Natural killer cell treated with Interleukin-12 subunit alpha and Interleukin-12 subunit beta and Interleukin-15 and Interleukin-18, amount 100 ng/mL, for 72 hours (primary cell): Measurements from ENCODE around the gene SIRT7. TPM values are rescaled to one million over a fixed set of nuclear protein-coding genes. Genes with fewer than 3 reads are reported as not detected.

ENCODE experiments used
- ATAC-seq, 2 donors: fragments of 150-1000 bp; cut with Tn5 transposase in 1 of 2; sonication (Bioruptor Pico), chemical (Tn5 transposase) in 1 of 2; 2 replicates each; pipeline ENCODE4 v1.10.0; 2021
- DNase-seq: peaks from one replicate; pipeline ENCODE4 v3.0.0; 2022; ENCODE audit warnings: low spot score
- H3K27ac Mint-ChIP-seq, 2 donors: 1 replicate in 1 of 2; 2 replicates in 1 of 2; pipeline ENCODE4 v1.8.0; 2022; ENCODE audit warnings: mixed read lengths in 2 of 2, mild to moderate bottlenecking in 1 of 2, moderate library complexity in 1 of 2
- H3K27me3 Mint-ChIP-seq, 2 donors: 1 replicate in 1 of 2; 2 replicates in 1 of 2; pipeline ENCODE4 v1.8.0; 2022; ENCODE audit warnings: mixed read lengths in 2 of 2
- H3K36me3 Mint-ChIP-seq: one replicate; pipeline ENCODE4 v1.8.0; 2022; ENCODE audit warnings: mixed read lengths
- H3K4me1 Mint-ChIP-seq, 2 donors: 1 replicate in 1 of 2; 2 replicates in 1 of 2; pipeline ENCODE4 v1.8.0; 2022; ENCODE audit warnings: low read depth in 2 of 2, mixed read lengths in 2 of 2, mild to moderate bottlenecking in 1 of 2
- H3K4me3 Mint-ChIP-seq: one replicate; pipeline ENCODE4 v1.8.0; 2022; ENCODE audit warnings: mixed read lengths
- H3K9me3 Mint-ChIP-seq: 2 replicates; pipeline ENCODE4 v1.8.0; 2022; ENCODE audit warnings: mixed read lengths
- total RNA-seq, 2 donors: library from RNA; stranded (reverse); gene quantifications; one replicate each; pipeline ENCODE4 v1.2.3, GENCODE V29; 2022

Gene SIRT7
- total RNA-seq, 2 donors from 2014 or later, result 69.4 to 77.6 TPM

GRCh38 chr17:81904600-81905423 lies 13.2 kb downstream of the SIRT7 start:
- no peak for DNase-seq
- peaks cover 0 to 5% of the 10 kb centered on the region in 2 donors for H3K4me1 Mint-ChIP-seq
- H3K27ac Mint-ChIP-seq, result no peak overlapping the region
- H3K9me3 Mint-ChIP-seq, result no peaks in the 10 kb centered on the region
- H3K27me3 Mint-ChIP-seq, result peaks cover 0 to 5% of the 10 kb centered on the region in 2 donors
- no peak overlapping the region for H3K4me3 Mint-ChIP-seq
- no peaks in the 10 kb centered on the region for H3K36me3 Mint-ChIP-seq
- ATAC-seq, result no peak

DNA sequence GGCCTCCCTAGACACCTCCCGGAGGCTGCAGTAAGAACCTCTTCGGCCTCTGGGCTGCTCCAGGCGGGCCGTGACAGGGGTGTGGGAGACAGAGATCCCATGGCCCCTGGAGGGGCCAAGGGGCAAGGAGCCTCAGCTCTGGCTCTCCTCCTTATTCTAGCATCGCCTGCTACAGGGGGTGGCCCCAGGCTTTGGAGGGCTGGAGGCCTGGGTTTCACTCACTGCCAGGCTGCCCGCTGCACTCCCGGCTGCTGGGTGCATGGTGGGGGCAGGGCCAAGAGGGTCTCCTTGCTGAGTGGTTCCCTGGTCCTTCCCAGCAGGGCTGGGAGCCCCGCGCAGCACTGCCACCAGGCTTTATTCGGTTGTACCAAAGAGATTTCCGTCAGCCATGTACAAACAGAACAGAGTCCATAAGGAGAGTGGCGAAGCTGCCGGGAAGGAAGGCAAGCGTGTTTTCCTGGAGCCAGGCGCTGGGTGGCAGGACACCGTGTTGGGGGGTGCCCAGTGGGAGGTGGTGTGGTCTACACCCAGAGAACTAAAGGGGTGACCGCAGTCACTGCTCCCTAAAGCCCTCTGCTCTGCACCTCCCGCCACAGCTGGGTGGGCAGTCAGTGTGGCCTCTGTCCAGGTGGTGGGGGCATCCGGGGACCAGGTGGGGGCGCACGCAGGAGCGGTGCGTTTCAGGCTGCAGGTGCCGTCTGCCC lies 13.9 kb downstream of the SIRT7 start:
- Mint-ChIP-seq H3K4me1 (peaks cover 0 to 5% of the 10 kb centered on the region in 2 donors), H3K36me3 (no peaks in the 10 kb centered on the region), H3K4me3 (no peak overlapping the region), H3K27me3 (peaks cover 0 to 5% of the 10 kb centered on the region in 2 donors), H3K9me3 (no peaks in the 10 kb centered on the region), H3K27ac (no peak overlapping the region)
- ATAC-seq (no peak), DNase-seq (no peak)

- no peaks in the 10 kb centered on the region for H3K9me3 Mint-ChIP-seq
- H3K36me3 Mint-ChIP-seq, result no peaks in the 10 kb centered on the region
- H3K27me3 Mint-ChIP-seq, result peaks cover 0 to 5% of the 10 kb centered on the region in 2 donors
- no peak for ATAC-seq
- H3K4me1 Mint-ChIP-seq, result peaks cover 0 to 5% of the 10 kb centered on the region in 2 donors
- no peak overlapping the region for H3K27ac Mint-ChIP-seq
- DNase-seq, result no peak
- no peak overlapping the region for H3K4me3 Mint-ChIP-seq
These were observed 14.6 kb downstream of the SIRT7 start for GRCh38 chr17:81903415-81903831.

DNA sequence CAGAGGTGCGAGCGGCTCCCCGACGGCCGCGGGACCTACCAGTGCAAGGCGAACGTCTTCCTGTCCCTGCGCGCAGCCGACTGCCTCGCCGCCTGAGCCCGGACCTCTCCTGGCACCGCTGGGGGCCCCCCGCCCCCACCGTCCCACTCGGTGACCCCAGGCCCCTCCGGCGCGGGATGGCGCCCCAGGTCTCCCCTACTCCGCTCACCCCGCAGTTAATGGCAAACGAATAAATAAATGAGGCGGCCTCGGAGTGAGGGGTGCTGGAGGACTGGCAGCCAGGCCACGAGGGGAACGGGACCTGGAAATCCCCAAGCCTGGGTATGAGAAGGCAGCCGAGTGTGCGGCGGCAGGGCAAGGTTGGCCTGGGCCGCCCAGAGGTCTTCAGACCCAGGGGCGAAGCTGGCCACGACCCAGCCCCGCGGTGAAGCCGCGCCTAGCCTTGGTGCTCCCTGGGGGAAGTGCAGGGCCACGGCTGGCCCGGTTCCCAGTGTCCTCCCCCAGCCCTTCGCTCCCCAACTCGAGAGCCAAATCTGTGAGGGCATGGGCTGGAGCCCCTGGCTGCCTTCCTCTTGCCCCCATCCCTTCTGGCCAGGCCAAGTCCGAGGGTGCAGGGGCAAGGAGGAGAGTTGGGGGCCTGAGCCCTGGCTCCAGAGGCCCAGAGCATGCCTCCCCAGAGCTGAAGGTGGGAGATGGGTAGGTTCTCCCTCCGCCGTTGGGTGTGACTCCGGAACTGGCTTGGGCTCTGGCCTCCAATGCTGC lies 15.1 kb downstream of the SIRT7 start:
- Mint-ChIP-seq H3K4me3 (no peak overlapping the region), H3K27me3 (peaks cover 0 to 5% of the 10 kb centered on the region in 2 donors), H3K9me3 (no peaks in the 10 kb centered on the region), H3K27ac (no peak overlapping the region), H3K36me3 (no peaks in the 10 kb centered on the region), H3K4me1 (peaks cover 0 to 5% of the 10 kb centered on the region in 2 donors)
- ATAC-seq (peak; percentile 22 to 29), DNase-seq (no peak)

DNA sequence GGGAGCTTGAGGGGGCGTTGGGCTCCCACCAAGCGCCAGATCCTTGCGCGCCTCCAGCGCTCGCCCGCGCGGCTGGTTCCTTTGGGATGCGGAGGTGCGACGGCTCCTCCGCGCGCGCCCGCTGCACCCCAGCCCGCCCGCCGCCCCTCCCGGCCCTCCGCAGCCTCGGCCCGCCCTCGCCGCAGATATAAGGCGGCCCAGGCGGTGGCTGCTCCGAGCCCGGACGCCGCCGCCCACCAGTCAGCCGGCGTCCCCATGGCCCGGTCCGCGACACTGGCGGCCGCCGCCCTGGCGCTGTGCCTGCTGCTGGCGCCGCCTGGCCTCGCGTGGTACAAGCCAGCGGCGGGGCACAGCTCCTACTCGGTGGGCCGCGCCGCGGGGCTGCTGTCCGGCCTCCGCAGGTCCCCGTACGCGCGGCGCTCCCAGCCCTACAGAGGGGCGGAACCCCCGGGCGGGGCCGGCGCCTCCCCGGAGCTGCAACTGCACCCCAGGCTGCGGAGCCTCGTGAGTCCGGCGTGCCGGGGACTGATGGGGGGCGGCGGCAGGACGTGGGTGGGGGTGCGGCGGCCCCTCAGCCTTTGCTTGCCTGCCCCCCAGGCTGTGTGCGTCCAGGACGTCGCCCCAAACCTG lies 15.8 kb downstream of the SIRT7 start, which contains the start of gene NPB:
Gene NPB (plus strand): TSS at position 216 of the 630 bp plus-strand sequence. CDS start 40 bp downstream, at position 256.
- Mint-ChIP-seq H3K27ac (no peak within 1 kb of the TSS), H3K9me3 (no peaks in the 10 kb centered on the region), H3K4me3 (no peak within 1 kb of the TSS), H3K27me3 (peaks cover 0 to 5% of the 10 kb centered on the region in 2 donors), H3K4me1 (peaks cover 0 to 5% of the 10 kb centered on the region in 2 donors), H3K36me3 (no peaks in the 10 kb centered on the region)
- DNase-seq (no peak), ATAC-seq (peak; percentile 64 to 72)

GRCh38 chr17:81901167-81902022 lies 16.6 kb downstream of the SIRT7 start:
- DNase-seq (no peak), ATAC-seq (no peak)
- Mint-ChIP-seq H3K9me3 (no peaks in the 10 kb centered on the region), H3K36me3 (no peaks in the 10 kb centered on the region), H3K27ac (no peak overlapping the region), H3K4me3 (peak overlapping the region; percentile 12), H3K4me1 (peaks cover 0 to 5% of the 10 kb centered on the region in 2 donors), H3K27me3 (peaks cover 0 to 5% of the 10 kb centered on the region in 2 donors)

- Mint-ChIP-seq H3K9me3 (no peaks in the 10 kb centered on the region), H3K4me3 (no peak overlapping the region), H3K4me1 (peaks cover 0 to 7% of the 10 kb centered on the region in 2 donors), H3K27ac (no peak overlapping the region), H3K36me3 (no peaks in the 10 kb centered on the region), H3K27me3 (peaks cover 0 to 5% of the 10 kb centered on the region in 2 donors)
- ATAC-seq, result no peak
- DNase-seq, result no peak
These were observed 17.7 kb downstream of the SIRT7 start for GRCh38 chr17:81900181-81900820.

DNA sequence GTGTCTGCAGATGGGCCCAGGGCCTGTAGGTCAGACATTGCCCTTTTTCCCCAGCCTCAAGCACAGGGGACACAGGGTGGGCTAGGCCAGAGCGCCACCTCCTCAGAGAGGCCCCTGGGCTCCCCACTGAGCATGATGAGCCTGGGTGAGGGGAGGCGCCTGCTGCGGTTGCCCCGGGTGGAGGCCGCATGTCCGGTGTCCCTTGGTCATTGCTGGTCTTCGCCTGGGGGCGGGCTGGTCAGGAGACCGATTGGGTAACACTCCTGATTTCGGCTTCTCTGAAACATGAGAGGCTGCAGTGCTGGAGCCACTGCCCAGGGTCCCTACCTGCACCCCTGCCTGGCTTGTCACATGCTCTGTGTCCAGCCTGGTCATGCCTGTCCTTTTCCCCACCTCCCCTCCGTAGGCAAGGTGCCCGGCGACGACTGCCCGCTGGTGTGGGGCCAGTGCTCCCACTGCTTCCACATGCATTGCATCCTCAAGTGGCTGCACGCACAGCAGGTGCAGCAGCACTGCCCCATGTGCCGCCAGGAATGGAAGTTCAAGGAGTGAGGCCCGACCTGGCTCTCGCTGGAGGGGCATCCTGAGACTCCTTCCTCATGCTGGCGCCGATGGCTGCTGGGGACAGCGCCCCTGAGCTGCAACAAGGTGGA lies 18.3 kb downstream of the SIRT7 start:
- H3K4me3 Mint-ChIP-seq, result no peak overlapping the region
- H3K27ac Mint-ChIP-seq, result no peak overlapping the region
- H3K27me3 Mint-ChIP-seq, result peaks cover 0 to 5% of the 10 kb centered on the region in 2 donors
- H3K9me3 Mint-ChIP-seq, result no peaks in the 10 kb centered on the region
- no peaks in the 10 kb centered on the region for H3K36me3 Mint-ChIP-seq
- DNase-seq (no peak), ATAC-seq (no peak)
- peaks cover 0 to 8% of the 10 kb centered on the region in 2 donors for H3K4me1 Mint-ChIP-seq

- H3K4me1 Mint-ChIP-seq, result peaks cover 0 to 8% of the 10 kb centered on the region in 2 donors
- H3K36me3 Mint-ChIP-seq, result no peaks in the 10 kb centered on the region
- H3K27ac Mint-ChIP-seq, result no peak overlapping the region
- H3K27me3 Mint-ChIP-seq, result peaks cover 0 to 5% of the 10 kb centered on the region in 2 donors
- H3K4me3 Mint-ChIP-seq, result no peak overlapping the region
- no peak for DNase-seq
- H3K9me3 Mint-ChIP-seq, result no peaks in the 10 kb centered on the region
- no peak for ATAC-seq
These were observed 19.1 kb downstream of the SIRT7 start for GRCh38 chr17:81898885-81899284.

DNA sequence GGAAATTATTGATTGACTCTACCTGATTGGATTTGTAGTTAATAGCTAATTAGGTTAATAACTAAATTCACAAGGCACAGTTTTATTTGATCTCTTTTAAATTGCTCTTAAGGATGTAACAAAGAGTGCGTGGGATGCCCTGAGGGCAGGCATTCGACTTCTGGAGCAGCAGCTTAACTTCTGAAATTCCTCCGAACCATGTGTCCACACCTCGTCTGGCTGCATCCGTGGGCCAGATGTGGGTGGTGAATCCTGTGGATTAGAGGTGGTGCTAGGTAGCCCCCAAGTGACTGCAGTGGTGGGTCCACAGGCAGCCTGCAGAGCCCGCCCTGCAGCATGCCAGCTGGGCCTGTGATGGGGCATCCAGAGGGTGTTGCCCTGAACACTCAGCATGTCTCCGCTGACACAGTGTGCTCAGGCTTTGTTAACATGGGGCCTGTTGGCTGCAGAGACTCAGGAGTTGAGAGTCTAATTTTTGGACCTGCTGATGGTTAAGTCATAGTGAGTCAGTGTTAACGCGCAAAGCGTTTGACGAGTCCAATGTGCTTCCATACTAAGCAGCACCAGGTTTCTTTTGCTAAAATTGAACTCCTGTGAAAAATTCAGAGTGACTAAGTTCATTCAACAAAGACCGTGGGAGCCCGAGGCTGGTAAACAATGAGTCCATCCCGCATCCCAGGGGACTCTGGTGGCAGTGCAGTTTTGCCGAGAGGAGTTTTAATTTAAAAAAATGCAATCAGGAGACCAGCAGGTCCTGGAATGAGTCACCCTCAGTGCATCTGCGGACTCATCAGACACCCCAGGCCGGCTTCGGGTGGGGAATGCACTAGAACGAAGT lies 19.7 kb downstream of the SIRT7 start:
- H3K36me3 Mint-ChIP-seq, result no peaks in the 10 kb centered on the region
- H3K4me3 Mint-ChIP-seq, result no peak overlapping the region
- ATAC-seq, result no peak
- H3K4me1 Mint-ChIP-seq, result peaks cover 0 to 8% of the 10 kb centered on the region in 2 donors
- DNase-seq, result no peak
- H3K9me3 Mint-ChIP-seq, result no peaks in the 10 kb centered on the region
- H3K27ac Mint-ChIP-seq, result no peak overlapping the region
- peaks cover 0 to 5% of the 10 kb centered on the region in 2 donors for H3K27me3 Mint-ChIP-seq

- Mint-ChIP-seq H3K4me1 (peaks cover 2 to 8% of the 10 kb centered on the region in 2 donors), H3K4me3 (no peak overlapping the region), H3K27ac (no peak overlapping the region), H3K9me3 (no peaks in the 10 kb centered on the region), H3K27me3 (no peaks in the 10 kb centered on the region), H3K36me3 (peaks cover 6% of the 10 kb centered on the region)
- no peak for DNase-seq
- no peak for ATAC-seq
These were observed 22.6 kb downstream of the SIRT7 start for GRCh38 chr17:81895400-81895799.
